A204.1 (cell line): ENCODE measurements around the gene SLC35B2.

ENCODE experiments used
- FAIRE-seq: peaks from 2 replicates; lab custom pipeline; 2012; peaks lifted over from hg19 to GRCh38; lab: Jason Lieb, UNC

SLC35B2 gene

DNA sequence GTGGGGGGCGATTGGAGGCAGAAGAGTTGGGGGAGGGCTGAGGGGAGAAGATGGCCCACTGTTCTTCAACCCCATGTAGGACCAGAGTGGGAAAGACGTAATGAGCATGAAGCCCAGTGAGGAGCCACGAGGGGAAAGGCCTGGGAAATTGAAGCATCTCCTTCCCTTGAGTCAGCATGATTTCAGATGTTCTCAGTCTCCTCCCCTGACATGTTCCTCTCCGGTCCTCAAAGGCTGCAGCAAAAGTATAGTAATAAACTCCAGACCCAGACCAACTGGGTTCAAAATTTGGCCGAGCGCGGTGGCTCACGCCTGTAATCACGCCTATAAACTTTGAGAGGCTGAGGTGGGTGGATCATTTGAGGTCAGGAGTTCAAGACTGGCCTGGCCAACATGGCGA, 9.9 kb upstream of the SLC35B2 start:
- FAIRE-seq = no peak

- no peak for FAIRE-seq
Observed at GRCh38 chr6:44266347-44266746, 9.0 kb upstream of the SLC35B2 start.

DNA sequence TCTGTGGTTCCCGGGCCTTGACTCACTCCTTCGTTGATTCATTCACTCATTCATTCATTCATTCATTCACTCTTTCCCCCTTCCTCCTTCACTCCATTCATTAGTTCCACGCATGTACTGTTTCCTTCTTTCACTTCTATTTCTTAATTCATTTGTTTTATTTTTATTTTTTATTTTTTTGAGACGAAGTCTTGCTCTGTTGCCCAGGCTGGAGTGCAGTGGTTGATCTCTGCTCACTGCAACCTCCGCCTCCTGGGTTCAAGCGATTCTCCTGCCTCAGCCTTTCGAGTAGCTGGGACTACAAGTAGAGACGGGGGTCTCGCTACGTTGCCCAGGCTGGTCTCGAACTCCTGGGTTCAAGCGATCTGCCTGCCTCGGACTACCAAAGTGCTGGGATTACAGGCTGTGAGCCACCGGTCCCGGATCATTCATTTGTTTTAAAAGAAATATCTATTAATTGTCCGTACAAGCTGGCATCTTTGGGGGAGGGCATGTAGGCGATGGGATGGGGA, 8.4 kb upstream of the SLC35B2 start:
- no peak for FAIRE-seq

DNA sequence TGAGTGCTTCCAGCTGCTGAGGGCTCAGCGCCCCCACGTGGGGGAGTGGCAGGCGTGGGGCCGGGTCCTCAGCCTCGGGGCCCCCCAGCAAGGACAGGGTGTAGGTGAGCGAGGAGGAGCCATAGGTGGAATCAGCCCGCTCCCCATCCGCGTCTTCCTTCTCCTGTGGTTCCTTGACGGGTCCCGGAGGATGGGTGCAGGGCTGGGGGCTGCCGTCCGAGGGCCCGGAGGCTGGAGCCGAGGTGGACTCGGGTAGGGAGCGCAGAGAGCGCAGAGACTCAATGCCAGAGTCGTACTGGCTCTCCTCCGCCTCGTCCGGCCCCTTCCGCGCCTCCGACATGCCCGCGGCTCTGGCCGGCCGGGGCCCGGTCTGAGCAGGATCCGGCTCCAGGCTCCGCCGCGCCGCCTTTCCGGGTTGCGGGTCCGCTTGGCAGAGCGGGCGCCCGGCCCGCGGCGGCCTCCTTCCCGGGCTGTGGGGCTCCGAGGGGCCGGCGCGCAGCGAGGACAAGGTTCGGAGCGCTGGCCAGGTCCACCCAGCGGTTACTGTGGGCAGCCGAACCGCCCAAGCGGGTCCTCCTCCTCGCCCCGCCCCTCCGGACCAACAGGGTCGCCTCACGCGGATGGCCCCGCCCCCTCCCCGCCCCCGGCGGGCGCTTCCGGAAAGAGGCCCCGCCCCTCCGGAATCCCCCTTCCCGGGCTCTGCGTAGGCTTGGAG, 7.8 kb upstream of the SLC35B2 start, which contains the start of gene NFKBIE:
TSS of gene NFKBIE (minus strand) at position 545 of the 715 bp plus-strand sequence. CDS start at position 340, 205 bp downstream.
- no peak for FAIRE-seq

GRCh38 chr6:44264154-44265006, 7.1 kb upstream of the SLC35B2 start:
- FAIRE-seq = no peak

GRCh38 chr6:44263354-44264100, 6.2 kb upstream of the SLC35B2 start:
- no peak for FAIRE-seq

DNA sequence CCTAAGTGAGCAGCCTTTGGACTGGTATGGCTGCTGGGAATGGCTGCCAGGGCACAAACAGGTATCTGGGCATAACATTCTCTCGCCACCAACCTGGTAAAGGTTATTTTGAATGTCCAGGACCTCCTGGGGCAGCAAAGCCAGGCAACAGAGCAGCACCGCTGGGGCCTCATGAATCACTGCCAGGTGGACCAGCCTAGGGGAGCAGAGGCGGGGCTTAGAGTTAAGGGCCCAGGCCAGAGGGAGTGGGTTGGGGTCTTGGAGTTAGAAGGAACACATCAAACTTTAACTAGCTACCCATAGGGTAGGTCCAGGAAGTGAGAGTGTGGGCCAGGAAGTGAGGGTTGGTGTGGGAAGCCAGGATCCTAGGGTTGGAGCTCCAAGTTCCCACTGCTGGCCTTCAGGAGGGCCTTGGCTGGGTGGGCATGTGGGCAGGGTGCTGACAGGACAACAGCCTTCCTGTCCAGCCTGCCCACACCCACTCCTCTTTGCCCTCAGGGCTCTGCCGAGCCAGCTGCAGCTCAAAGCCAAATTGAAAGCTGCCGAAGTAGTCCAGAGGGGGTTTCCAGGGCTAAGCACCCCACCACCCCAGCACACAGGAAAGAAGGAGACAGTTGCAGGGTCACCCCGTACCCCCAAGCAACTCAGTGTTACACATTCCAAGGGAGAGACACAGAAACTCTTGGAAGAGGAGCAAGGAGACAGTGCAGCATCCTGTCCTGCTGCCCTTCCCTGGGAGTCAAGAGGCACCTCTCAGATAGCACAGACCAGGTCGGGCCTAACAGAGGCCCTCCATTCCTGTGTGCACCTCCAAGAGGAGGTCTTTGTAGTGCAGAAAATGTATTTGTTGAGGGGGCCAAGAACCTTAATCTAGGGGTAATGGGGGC, 5.4 kb upstream of the SLC35B2 start:
- no peak for FAIRE-seq

DNA sequence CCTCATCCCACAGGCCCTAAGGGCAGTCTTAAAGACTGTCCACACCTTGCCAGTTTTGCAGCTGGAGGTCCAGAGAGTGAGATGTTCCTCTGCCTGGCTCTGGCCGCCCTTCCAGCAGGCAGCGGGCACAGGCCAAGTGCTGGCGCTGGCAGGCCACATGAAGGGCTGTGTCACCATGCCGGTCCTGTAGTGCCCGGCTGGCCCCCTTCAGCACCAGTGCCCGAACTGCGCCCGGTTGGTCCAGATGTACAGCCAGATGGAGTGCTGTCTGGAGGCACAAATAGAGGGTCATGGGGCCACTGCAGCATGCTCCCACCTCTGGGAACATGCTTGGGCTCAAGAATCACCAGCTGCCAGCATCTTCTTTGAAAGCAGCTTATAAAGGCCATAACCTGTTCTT, 4.3 kb upstream of the SLC35B2 start:
- no peak for FAIRE-seq

DNA sequence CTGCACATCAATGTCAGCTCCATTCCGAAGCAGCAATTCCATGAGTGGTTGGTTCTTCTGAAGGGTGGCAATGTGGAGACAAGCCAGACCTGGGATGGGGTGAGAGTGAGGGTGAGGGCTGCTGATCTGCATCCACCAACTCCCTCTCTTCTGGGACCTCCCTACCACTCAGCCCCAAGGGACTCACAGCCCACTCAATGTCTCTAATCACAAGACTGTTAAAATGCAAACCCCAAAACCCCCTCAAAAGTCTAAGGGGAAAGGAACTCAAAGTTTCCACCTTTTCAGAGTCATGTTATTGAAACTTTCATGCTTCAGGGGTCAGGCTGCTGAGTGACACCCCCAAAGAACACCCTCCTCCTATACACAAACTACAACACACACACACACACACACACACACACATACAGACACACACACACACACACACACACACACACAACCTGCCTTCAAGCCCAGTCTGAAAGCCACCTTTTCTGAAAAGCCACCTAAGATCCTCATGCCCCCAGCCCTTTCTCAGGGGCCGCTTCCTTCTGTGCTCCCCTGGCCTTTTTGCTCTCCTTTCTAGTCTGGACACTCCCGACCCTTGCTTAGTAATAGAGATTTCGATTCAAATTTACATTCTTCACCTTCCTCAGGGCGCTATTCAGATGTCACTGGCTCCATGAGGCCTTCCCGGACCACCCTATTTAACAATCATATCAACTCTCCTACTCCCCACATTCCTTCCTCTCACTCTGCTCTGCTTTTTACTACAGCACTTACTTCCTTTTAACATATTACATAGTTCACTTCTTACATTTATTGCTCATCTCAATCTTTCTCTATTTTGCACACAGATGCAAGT, 3.3 kb upstream of the SLC35B2 start:
- no peak for FAIRE-seq

DNA sequence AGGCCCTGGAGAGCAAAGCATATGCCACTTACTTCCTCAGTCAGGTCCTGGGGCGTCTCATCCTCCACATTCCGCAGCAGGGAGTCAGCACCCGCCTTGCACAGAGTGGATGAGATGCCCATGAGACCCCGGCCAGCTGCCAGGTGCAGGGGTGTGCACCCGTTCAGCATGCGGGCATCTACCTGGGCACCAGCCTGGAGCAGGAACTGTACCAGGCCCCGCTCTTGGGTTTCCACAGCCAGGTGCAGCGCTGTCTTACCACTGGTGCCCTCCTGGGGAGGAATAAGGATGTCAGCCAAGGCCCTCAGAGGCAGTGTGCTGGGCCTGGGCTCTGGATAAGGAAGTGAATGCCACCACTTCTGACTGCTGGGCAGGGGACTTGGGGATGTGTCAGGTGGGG, 2.7 kb upstream of the SLC35B2 start:
- no peak for FAIRE-seq

DNA sequence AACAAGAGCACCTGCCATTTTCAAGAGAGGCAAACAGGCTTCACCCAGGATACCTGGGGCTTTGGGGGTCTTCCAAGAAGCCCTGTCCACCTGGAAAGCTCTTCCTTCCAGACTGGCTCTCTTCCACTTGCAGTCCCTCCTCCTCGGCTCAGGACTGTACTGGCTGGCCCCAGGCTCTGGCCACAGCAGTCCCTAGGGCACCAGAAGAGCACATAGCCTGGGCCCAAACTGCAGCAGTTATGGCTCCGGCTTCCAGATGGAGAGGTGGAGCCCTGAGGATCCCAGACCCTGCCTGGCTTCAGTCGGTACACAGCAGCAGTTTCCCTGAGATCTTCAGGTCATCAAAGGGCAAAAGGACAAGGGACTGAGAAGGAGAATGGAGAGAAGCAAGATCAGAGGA, 1.6 kb upstream of the SLC35B2 start:
- no peak for FAIRE-seq

GRCh38 chr6:44258325-44258863, 1.1 kb upstream of the SLC35B2 start:
- FAIRE-seq = no peak

GRCh38 chr6:44257753-44258324, 511 bp upstream of the SLC35B2 start:
- FAIRE-seq = no peak

GRCh38 chr6:44256775-44257024, 628 bp downstream of the SLC35B2 start:
- FAIRE-seq = no peak

DNA sequence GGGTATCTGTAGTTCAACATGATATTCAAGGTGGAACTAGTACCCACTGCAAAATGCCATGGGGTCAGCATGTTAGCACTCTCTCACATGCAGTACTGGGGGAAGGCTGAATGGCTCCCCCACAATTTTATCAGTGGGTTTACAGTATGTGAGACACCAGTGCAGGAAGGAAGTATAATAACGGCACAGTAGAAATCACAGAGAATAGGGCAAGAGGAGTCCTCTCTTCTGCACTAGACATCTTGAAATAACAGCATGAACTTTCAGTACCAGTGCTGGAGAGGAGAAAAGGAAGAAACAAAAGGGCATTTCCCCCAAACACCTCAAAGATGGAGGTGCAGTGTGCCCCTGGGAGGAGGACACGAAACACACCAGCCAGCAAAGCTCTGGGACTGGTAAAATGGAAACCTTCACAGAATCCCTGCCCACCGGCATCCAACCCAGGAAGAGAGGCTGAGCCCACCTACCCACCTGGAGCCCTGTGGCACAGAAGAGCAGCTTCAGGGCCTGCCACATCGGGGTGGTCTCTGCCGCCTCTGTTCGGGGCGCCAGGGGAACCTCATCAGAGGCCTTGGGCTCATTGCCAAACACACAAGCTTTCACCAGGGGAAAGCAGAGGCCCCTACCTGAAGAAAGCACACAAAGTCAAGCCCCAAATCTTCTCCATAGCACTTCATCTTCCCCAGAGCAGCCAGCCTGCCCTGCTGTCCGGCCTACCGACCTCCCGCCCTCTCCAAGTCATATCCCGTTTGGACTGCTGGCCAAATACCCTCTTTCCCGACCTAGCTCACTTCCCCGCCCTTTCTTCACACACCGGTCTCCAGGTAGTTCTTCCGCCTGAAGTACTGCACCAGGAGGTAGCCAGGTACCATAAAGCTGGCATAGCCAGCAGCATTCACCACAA, 1.2 kb downstream of the SLC35B2 start:
- no peak for FAIRE-seq

- no peak for FAIRE-seq
Observed at GRCh38 chr6:44255105-44255808, 2.1 kb downstream of the SLC35B2 start.

DNA sequence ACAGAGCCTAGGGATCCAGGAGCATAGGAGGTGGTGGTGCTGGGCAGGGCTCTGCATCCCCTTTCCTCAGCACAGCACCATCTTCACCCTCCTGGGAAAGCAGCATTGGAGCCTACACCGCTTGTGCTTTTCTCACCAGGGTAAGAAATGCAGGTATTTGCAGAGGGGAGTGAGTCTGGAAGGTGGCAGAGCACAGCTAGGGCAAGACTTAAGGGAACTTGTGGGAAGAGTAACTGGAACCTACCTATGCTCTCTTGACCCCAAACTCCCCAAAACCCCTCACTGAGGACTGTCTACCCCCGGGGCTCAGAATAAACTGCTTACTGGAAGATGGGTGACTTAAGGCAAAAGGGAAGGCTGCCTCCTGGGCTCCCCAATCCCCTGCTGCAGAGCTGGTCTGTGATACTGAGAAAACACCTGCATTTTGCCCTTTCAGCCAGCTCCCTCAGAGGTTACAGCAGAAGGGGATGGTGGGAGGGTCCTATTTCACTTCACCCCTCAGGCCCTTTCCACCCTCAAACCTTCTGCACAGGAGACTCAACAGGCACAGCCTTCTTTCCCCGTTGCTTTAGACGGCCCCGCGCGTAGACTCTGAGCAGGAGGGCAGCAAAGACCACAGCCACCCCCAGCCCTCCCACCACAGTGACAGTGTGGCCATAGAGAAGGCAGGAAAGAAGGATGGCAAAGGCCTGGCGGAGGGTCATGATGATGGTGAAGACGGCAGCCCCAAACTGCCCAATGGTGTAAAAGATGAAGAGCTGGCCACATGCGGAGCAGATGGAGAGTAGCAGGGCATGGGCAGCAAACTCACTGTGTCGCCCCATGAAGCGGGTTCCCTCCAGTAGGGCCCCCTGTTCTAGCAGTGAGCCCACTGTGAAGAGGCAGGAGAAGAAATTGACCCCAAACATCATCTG, 2.9 kb downstream of the SLC35B2 start:
- FAIRE-seq = no peak
